Astrocyte of the hippocampus (primary cell): ENCODE data around the gene RAD21L1.

Experiments
- DNase-seq: peaks from one replicate; pipeline ENCODE4 v3.0.0; 2011; ENCODE audit warnings: low read depth, low spot score

RAD21L1 gene

GRCh38 chr20:1269235-1269634 is 43.4 kb downstream of the RAD21L1 start:
- DNase-seq: no peak

GRCh38 chr20:1269850-1270249 is 44.0 kb downstream of the RAD21L1 start:
- DNase-seq: no peak

- no peak for DNase-seq
Measured at GRCh38 chr20:1272368-1273100, 46.7 kb downstream of the RAD21L1 start.

- no peak for DNase-seq
Measured at GRCh38 chr20:1273366-1273765, 47.5 kb downstream of the RAD21L1 start.

GRCh38 chr20:1274485-1275311 is 48.9 kb downstream of the RAD21L1 start:
- DNase-seq: no peak

- DNase-seq: no peak
Measured at GRCh38 chr20:1275919-1276318, 50.1 kb downstream of the RAD21L1 start.

GRCh38 chr20:1277529-1278322 is 51.9 kb downstream of the RAD21L1 start:
- DNase-seq: no peak

- DNase-seq: no peak
Measured at GRCh38 chr20:1278993-1279392, 53.1 kb downstream of the RAD21L1 start.

GRCh38 chr20:1280195-1281102 is 54.6 kb downstream of the RAD21L1 start:
- no peak for DNase-seq

- no peak for DNase-seq
Measured at GRCh38 chr20:1281279-1282057, 55.6 kb downstream of the RAD21L1 start.

GRCh38 chr20:1282966-1283365 is 57.1 kb downstream of the RAD21L1 start:
- no peak for DNase-seq

GRCh38 chr20:1283522-1284510 is 58.0 kb downstream of the RAD21L1 start:
- no peak for DNase-seq

- DNase-seq: no peak
Measured at GRCh38 chr20:1286267-1287024, 60.6 kb downstream of the RAD21L1 start.

GRCh38 chr20:1287306-1287705 is 61.5 kb downstream of the RAD21L1 start:
- DNase-seq: no peak

GRCh38 chr20:1287787-1288569 is 62.1 kb downstream of the RAD21L1 start:
- no peak for DNase-seq

- DNase-seq: no peak
Measured at GRCh38 chr20:1291191-1291741, 65.4 kb downstream of the RAD21L1 start.

GRCh38 chr20:1292620-1293019 is 66.8 kb downstream of the RAD21L1 start:
- DNase-seq: no peak
